ENCODE data around the gene CFAP126.
"Not testable (repeated sequence)": the region's sequence is repeated elsewhere in the genome, so short reads cannot be mapped to it uniquely, and the experiment has no call there.

CFAP126 gene

DNA sequence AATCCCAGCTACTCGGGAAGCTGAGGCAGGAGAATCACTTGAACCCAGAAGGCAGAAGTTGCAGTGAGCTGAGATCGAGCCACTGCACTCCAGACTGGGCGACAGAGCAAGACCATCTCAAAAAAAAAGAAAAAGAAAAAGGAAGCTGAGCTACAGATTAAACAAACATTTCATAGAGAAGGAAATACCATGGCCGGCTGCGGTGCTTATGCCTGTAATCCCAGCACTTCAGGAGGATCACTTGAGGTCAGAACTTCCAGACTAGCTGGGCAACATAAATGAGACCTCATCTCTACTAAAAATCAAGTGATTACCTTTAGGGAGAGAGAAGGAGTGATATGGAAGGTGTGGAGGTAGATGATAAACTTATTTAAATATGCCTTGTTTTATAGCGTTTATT, 14.0 kb upstream of the CFAP126 start:
- no peak for DNase-seq (ENCODE audit: low read depth)

DNA sequence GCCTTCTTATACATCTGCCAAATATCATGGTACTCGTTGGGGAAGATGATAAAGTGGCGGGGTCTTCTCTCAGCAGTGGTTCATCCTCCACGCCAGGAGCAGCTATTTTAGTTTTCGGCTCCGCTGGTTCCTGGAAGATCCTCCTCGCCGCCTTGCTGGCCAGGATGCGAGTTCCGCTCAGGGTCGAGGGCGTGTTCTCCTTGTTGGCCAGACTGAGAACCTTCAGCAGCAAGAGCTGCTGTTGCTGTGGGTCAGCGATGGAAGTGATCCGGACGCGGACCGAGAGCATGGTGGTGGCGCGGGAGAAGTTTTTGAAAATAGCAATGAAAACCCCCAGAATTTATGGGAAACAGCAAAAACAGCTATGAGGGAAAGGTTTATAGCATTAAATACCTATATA, 11.4 kb upstream of the CFAP126 start:
- no peak for DNase-seq (ENCODE audit: low read depth)

GRCh38 chr1:161378014-161378413, 10.3 kb upstream of the CFAP126 start:
- no peak for DNase-seq (ENCODE audit: low read depth)

DNA sequence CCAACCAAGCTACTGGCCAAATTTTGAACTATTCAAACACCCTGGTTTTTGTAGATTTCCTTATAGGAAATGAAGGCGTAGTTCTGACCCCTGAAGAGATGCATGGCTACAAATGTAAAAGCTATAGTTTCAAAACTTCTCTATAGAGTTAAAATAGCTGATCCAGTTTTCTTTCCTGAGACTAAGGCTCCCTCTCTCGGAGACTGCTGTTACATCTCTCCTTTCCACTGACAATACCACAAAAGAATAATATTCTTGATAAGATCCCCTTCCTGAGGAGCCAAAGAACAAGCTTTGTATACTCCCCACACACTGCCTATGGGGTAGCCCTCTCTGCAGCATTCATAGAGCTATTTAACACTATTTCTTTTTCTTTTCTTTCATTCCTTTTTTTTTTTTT, 6.7 kb upstream of the CFAP126 start:
- DNase-seq (ENCODE audit: low read depth): no peak

- no peak for DNase-seq (ENCODE audit: low read depth)
Observed at GRCh38 chr1:161373442-161373841, 5.8 kb upstream of the CFAP126 start.

GRCh38 chr1:161365207-161365606, 2.5 kb downstream of the CFAP126 start:
- no peak for DNase-seq (ENCODE audit: low read depth)

GRCh38 chr1:161364332-161364731, 3.3 kb downstream of the CFAP126 start:
- no peak for DNase-seq (ENCODE audit: low read depth)

DNA sequence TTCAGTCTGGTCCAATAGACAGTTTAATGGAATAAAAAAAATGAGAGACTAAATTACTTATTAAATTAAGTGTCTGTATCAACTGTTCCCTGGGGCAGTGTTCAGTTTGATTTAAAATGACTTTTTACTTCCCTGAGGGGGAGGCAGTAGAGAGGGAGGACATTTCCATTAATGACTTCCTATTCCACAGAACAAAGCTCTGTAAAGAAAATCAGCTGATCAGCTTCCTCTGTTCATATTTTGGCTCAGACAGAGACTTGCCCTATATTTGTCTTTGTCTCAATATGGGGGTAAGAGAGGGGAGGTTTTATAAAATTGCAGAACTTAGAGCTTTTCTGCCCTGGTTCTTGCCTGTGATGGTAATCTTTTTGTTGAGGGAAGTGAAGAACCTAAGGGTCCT, 8.4 kb downstream of the CFAP126 start:
- DNase-seq (ENCODE audit: low read depth): no peak

GRCh38 chr1:161357073-161357472, 10.6 kb downstream of the CFAP126 start:
- no peak for DNase-seq (ENCODE audit: low read depth)

DNA sequence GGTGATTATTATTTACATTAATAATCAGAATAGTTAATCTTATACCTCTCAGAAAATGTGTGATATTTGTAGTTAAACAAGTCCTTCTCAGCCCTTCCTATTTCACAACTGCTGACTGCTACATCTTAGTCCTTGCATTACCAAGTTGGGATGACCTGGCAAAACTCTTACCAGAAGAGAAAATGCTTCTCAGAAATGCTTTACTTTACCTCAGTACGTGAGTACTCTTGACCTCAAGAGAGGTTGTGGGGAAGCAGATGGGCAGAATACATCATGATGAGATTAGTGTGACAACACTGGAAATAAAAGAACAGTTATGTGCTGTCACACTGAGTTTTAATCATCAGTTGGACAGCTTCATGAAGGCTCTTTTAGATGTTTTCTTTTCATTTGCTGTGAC, 16.2 kb downstream of the CFAP126 start:
- DNase-seq (ENCODE audit: low read depth): no peak

- DNase-seq (ENCODE audit: low read depth): no peak
Observed at GRCh38 chr1:161350671-161351070, 17.0 kb downstream of the CFAP126 start.

DNA sequence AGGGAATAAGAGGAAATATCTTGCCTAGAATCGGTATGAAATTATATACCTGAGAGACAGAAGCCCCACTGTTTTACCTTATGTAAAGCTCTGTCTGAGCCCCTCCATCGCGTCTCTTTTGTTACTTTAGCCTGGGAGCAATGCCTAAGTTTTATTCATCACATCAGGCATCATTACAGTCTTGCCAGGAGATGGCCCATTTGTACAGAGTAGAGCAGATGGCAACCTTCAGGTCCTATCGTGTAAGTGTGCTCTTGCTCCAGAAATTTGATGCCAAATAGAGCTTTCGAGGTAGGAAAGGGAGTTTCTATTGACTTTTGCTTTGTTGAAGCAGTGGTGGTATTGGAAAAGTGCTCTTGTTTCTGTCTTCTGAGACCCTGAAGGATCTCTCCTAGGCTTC, 24.9 kb downstream of the CFAP126 start:
- DNase-seq (ENCODE audit: low read depth): no peak

DNA sequence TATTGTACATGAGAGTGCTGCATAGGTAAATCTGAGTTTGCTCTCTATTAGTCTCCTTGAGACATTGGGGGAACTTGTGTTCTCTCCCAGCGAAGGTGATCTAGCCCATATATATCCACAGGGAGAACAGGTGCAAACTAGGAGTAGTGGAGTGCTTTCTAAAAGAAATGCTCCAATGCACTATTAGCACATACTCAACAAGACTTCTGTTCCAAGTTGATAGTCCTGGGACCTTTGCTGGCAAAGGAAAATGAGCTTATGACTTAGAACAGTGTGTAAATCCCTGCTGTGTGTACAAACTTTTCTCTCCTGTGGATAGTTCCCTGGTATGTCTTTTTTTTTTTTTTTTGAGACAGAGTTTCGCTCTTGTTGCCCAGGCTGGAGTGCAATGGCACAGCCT, 25.5 kb downstream of the CFAP126 start:
- DNase-seq (ENCODE audit: low read depth): no peak

- DNase-seq (ENCODE audit: low read depth): no peak
Observed at GRCh38 chr1:161335796-161336195, 31.9 kb downstream of the CFAP126 start.

- DNase-seq (ENCODE audit: low read depth): no peak
Observed at GRCh38 chr1:161333166-161333565, 34.5 kb downstream of the CFAP126 start.

- no peak for DNase-seq (ENCODE audit: low read depth)
Observed at GRCh38 chr1:161330346-161330745, 37.3 kb downstream of the CFAP126 start.

- DNase-seq (ENCODE audit: low read depth): no peak
Observed at GRCh38 chr1:161324020-161324419, 43.7 kb downstream of the CFAP126 start.

DNA sequence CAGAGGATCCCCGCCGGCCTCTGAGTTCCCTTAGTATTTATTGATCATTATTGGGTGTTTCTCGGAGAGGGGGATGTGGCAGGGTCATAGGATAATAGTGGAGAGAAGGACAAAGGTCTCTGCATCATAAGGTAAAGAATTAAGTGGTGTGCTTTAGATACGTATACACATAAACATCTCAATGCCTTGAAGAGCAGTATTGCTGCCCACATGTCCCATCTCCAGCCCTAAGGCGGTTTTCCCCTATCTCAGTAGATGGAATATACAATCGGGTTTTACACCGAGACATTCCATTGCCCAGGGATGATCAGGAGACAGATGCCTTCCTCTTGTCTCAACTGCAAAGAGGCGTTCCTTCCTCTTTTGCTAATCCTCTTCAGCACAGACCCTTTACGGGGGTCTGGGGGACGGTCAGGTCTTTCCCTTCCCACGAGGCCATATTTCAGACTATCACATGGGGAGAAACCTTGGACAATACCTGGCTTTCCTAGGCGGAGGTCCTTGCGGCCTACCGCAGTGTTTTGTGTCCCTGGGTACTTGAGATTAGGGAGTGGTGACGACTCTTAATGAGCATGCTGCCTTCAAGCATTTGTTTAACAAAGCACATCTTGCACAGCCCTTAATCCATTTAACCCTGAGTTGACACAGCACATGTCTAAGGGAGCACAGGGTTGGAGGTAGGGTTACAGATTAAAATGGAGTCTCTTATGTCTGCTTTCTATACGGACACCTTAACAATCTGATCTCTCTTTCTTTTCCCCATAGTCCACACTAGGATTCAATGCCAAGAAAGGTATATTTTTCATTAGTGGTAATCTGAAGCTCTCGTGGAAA, 51.6 kb downstream of the CFAP126 start:
- DNase-seq (ENCODE audit: low read depth): not testable (repeated sequence)
